Fibroblast of lung (primary cell): ENCODE results near the gene SLC39A8. TPM values are rescaled to one million over a fixed set of nuclear protein-coding genes. Genes with fewer than 3 reads are reported as not detected.

Source experiments
- DNase-seq, 2 donors: peaks; one replicate each; pipeline versions ENCODE4 v3.0.0 to v3.0.0-alpha.2; 2010; ENCODE audit warnings: low read depth in 2 of 2
- H2AFZ ChIP-seq: 2 replicates; pipeline ENCODE4 v1.5.1; 2012; ENCODE audit warnings: low read length, control low read depth, inconsistent platforms
- H3K27ac ChIP-seq: 2 replicates; pipeline ENCODE4 v1.5.1; 2011; ENCODE audit warnings: low read length, control low read depth; ENCODE audit not compliant: insufficient read depth
- H3K27me3 ChIP-seq: 2 replicates; pipeline ENCODE4 v1.5.1; 2011; ENCODE audit warnings: mild to moderate bottlenecking, low read length; ENCODE audit not compliant: control insufficient read depth, insufficient read depth
- H3K36me3 ChIP-seq: 2 replicates; pipeline ENCODE4 v1.5.1; 2011; ENCODE audit warnings: low read length; ENCODE audit not compliant: control insufficient read depth, insufficient read depth
- H3K4me1 ChIP-seq: 2 replicates; pipeline ENCODE4 v1.5.1; 2011; ENCODE audit warnings: low read length; ENCODE audit not compliant: control insufficient read depth, insufficient read depth; ENCODE audit errors: extremely low read depth
- H3K4me2 ChIP-seq: 2 replicates; pipeline ENCODE4 v1.5.1; 2011; ENCODE audit warnings: low read length, control low read depth; ENCODE audit not compliant: insufficient read depth; ENCODE audit errors: extremely low read depth
- H3K4me3 ChIP-seq, 4 experiments: fragments of 200-600 bp in 1 of 4; sonication (generic) in 1 of 4; replicated peaks in 1 of 4; 2 replicates each; pipeline ENCODE4 v1.5.1; 2011 to 2016; ENCODE audit warnings: low read length in 4 of 4, low read depth in 3 of 4, mild to moderate bottlenecking in 3 of 4, control low read depth in 2 of 4, inconsistent platforms in 1 of 4, mixed read lengths in 1 of 4; ENCODE audit not compliant: insufficient read depth in 1 of 4; ENCODE audit errors: control extremely low read depth in 1 of 4
- H3K79me2 ChIP-seq: 2 replicates; pipeline ENCODE4 v1.5.1; 2012; ENCODE audit warnings: mild to moderate bottlenecking, low read length, inconsistent platforms; ENCODE audit not compliant: control insufficient read depth, insufficient read depth
- H3K9ac ChIP-seq: 2 replicates; pipeline ENCODE4 v1.5.1; 2011; ENCODE audit warnings: mild to moderate bottlenecking, low read length, control low read depth; ENCODE audit not compliant: insufficient read depth
- H3K9me3 ChIP-seq: 2 replicates; pipeline ENCODE4 v1.5.1; 2012; ENCODE audit warnings: low read depth, low read length; ENCODE audit not compliant: control insufficient read depth, insufficient read depth
- H4K20me1 ChIP-seq: 2 replicates; pipeline ENCODE4 v1.5.1; 2011; ENCODE audit warnings: low read length; ENCODE audit not compliant: control insufficient read depth, insufficient read depth; ENCODE audit errors: extremely low read depth
- CTCF ChIP-seq, 2 donors: IDR thresholded peaks in 1 of 2; conservative IDR thresholded peaks in 1 of 2; 1 replicate in 1 of 2; 2 replicates in 1 of 2; pipeline ENCODE4 v1.5.1; 2011 to 2012; ENCODE audit warnings: low read length in 2 of 2, control low read depth in 1 of 2, inconsistent platforms in 1 of 2, low read depth in 1 of 2, mild to moderate bottlenecking in 1 of 2
- EZH2 ChIP-seq: IDR thresholded peaks from 2 replicates; pipeline ENCODE4 v1.5.1; 2012; ENCODE audit warnings: low read length, control low read depth, mild to moderate bottlenecking; ENCODE audit errors: missing control alignments
- polyA plus RNA-seq, 2 donors: library from polyadenylated mRNA; depleted of rRNA in 1 of 2; stranded (reverse) in 1 of 2; unstranded in 1 of 2; fragments of >200 nt; gene quantifications; 2 replicates each; pipeline ENCODE4 v1.2.1, GENCODE V29; 2011 to 2012; ENCODE audit warnings: missing spikeins in 1 of 2
- total RNA-seq: library from RNA; depleted of rRNA; stranded (reverse); fragments of >200 nt; gene quantifications from 2 replicates; pipeline ENCODE4 v1.2.1, GENCODE V29; 2014

Gene SLC39A8
- total and polyA plus RNA-seq, 2 donors (not counting 1 experiment from before 2014, with no cell fraction given) = 0.72 to 4.5 TPM

- H3K36me3 ChIP-seq = no peaks in the 10 kb centered on the region
- no peak overlapping the region for H3K4me2 ChIP-seq
- H3K27me3 ChIP-seq = no peaks in the 10 kb centered on the region
- TF ChIP-seq EZH2 (no peak), CTCF (conservative IDR thresholded peaks at IDR 0.05 in 1 of 2, IDR thresholded peaks at IDR 0.05 in 1 of 2; ENCODE audit: low read depth in 1 of 2, low read length in 2 of 2) (no peak)
- no peaks in the 10 kb centered on the region for H3K9me3 ChIP-seq
- H4K20me1 ChIP-seq = no peaks in the 10 kb centered on the region
- no peak overlapping the region for H3K4me3 ChIP-seq
- no peaks in the 10 kb centered on the region for H3K4me1 ChIP-seq
- no peak overlapping the region for H2AFZ ChIP-seq
- H3K27ac ChIP-seq = no peak overlapping the region
- H3K79me2 ChIP-seq = no peaks in the 10 kb centered on the region
- H3K9ac ChIP-seq = no peak overlapping the region
- DNase-seq = no peak
Measured at GRCh38 chr4:102223461-102223860, 121.8 kb downstream of the SLC39A8 start.

GRCh38 chr4:102222838-102223409 is 122.4 kb downstream of the SLC39A8 start:
- Histone ChIP-seq H3K4me1 (no peaks in the 10 kb centered on the region), H4K20me1 (no peaks in the 10 kb centered on the region), H3K27me3 (no peaks in the 10 kb centered on the region), H2AFZ (no peak overlapping the region), H3K36me3 (no peaks in the 10 kb centered on the region), H3K9ac (no peak overlapping the region), H3K79me2 (no peaks in the 10 kb centered on the region), H3K4me3 (no peak overlapping the region), H3K27ac (no peak overlapping the region), H3K4me2 (no peak overlapping the region), H3K9me3 (no peaks in the 10 kb centered on the region)
- no peak for DNase-seq
- TF ChIP-seq EZH2 (no peak), CTCF (conservative IDR thresholded peaks at IDR 0.05 in 1 of 2, IDR thresholded peaks at IDR 0.05 in 1 of 2; ENCODE audit: low read depth in 1 of 2, low read length in 2 of 2) (no peak)

GRCh38 chr4:102219129-102219528 is 126.2 kb downstream of the SLC39A8 start:
- Histone ChIP-seq H3K36me3 (no peaks in the 10 kb centered on the region), H3K27me3 (no peaks in the 10 kb centered on the region), H3K27ac (no peak overlapping the region), H3K79me2 (no peaks in the 10 kb centered on the region), H3K9me3 (no peaks in the 10 kb centered on the region), H3K4me1 (no peaks in the 10 kb centered on the region), H3K4me3 (no peak overlapping the region), H2AFZ (no peak overlapping the region), H3K4me2 (no peak overlapping the region), H4K20me1 (no peaks in the 10 kb centered on the region), H3K9ac (no peak overlapping the region)
- TF ChIP-seq EZH2 = no peak
- TF ChIP-seq CTCF (conservative IDR thresholded peaks at IDR 0.05 in 1 of 2, IDR thresholded peaks at IDR 0.05 in 1 of 2; ENCODE audit: low read depth in 1 of 2, low read length in 2 of 2) = no peak
- DNase-seq = no peak
